Neural crest cell (in vitro differentiated cells): ENCODE data around the gene FIBIN. TPM values are rescaled to one million over a fixed set of nuclear protein-coding genes. Genes with fewer than 3 reads are reported as not detected.

ENCODE experiments used
- DNase-seq: peaks from one replicate; pipeline ENCODE4 v3.0.0; 2021; ENCODE audit warnings: low read depth, mixed read lengths, low spot score
- H3K27ac Mint-ChIP-seq: one replicate; pipeline ENCODE4 v1.8.0; 2021; ENCODE audit warnings: mild to moderate bottlenecking, mixed read lengths; ENCODE audit not compliant: unreplicated experiment
- H3K27me3 Mint-ChIP-seq: 2 replicates; pipeline ENCODE4 v1.8.0; 2021; ENCODE audit warnings: low read depth, mild to moderate bottlenecking, mixed read lengths
- H3K36me3 Mint-ChIP-seq: 2 replicates; pipeline ENCODE4 v1.8.0; 2021; ENCODE audit warnings: low read depth, mild to moderate bottlenecking, mixed read lengths
- H3K4me1 Mint-ChIP-seq: 2 replicates; pipeline ENCODE4 v1.8.0; 2021; ENCODE audit warnings: mixed read lengths
- H3K4me3 Mint-ChIP-seq: one replicate; pipeline ENCODE4 v1.8.0; 2021; ENCODE audit warnings: mild to moderate bottlenecking, mixed read lengths
- H3K9me3 Mint-ChIP-seq: 2 replicates; pipeline ENCODE4 v1.8.0; 2021; ENCODE audit warnings: mixed read lengths
- CTCF ChIP-seq: fragments of 200-600 bp; sonication (generic); conservative IDR thresholded peaks from 2 replicates; pipeline ENCODE4 v1.5.0; 2021; ENCODE audit warnings: antibody characterized with exemption, mild to moderate bottlenecking
- total RNA-seq: library from RNA; stranded (reverse); gene quantifications from 2 replicates; pipeline ENCODE4 v1.2.1, GENCODE V29; 2021

Gene FIBIN
- total RNA-seq, 1 donor from 2014 or later = 0.44 TPM

DNA sequence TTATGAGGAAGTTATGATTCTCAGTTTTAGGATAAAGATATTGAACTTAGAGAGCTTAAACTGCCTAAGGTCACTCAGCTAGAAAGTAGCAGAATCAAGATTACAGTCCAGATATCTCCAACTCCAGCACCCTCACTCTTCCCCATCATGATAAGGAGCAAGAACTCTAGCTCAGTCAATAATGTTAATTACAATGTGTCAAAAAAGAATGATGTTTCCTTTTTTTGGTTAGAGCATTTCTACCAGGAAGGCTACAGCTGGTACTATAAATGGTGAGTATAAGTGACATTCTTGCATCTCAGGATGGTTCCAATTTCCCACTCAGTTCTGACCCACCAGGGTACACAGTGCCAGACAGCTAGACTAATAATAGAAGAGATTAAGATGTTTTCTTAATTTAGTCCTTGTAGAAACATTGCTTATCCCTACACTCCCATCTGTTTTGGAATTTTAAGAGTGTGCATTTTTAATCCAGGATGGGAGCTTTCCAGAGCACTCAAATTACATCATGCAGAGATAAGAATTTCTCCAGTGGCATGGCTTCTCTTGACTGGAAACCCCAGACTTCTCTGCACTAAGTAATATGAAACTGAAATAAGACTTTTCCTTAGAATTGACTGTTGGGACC, 25.1 kb downstream of the FIBIN start:
- no peak for TF ChIP-seq CTCF
- H3K27ac Mint-ChIP-seq = no peak overlapping the region
- H3K27me3 Mint-ChIP-seq = no peaks in the 10 kb centered on the region
- H3K4me1 Mint-ChIP-seq = peaks cover 8% of the 10 kb centered on the region
- no peaks in the 10 kb centered on the region for H3K9me3 Mint-ChIP-seq
- DNase-seq = no peak
- H3K4me3 Mint-ChIP-seq = no peak overlapping the region
- H3K36me3 Mint-ChIP-seq = no peaks in the 10 kb centered on the region

DNA sequence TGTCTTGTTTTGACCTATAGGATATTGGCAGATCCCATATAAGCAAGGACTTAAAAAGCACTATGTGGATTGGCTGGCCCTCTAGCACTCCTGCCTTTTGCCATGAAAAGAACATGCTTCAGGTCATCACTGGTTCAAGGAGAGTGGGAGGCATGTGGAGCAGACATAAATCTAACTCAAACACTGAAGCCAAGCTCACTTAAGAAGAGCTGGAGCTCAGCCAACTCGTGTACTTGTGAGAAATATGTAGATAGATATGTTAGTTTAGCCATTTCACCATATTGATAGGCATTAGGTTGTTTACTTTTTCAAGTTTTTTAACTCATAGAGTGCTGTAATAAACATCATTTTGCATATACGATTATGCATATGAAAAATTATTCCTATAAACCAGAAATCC, 26.8 kb downstream of the FIBIN start:
- Mint-ChIP-seq H3K27ac (no peak overlapping the region), H3K9me3 (no peaks in the 10 kb centered on the region), H3K36me3 (no peaks in the 10 kb centered on the region), H3K4me1 (peaks cover 5% of the 10 kb centered on the region), H3K27me3 (no peaks in the 10 kb centered on the region), H3K4me3 (no peak overlapping the region)
- TF ChIP-seq CTCF = no peak
- no peak for DNase-seq

DNA sequence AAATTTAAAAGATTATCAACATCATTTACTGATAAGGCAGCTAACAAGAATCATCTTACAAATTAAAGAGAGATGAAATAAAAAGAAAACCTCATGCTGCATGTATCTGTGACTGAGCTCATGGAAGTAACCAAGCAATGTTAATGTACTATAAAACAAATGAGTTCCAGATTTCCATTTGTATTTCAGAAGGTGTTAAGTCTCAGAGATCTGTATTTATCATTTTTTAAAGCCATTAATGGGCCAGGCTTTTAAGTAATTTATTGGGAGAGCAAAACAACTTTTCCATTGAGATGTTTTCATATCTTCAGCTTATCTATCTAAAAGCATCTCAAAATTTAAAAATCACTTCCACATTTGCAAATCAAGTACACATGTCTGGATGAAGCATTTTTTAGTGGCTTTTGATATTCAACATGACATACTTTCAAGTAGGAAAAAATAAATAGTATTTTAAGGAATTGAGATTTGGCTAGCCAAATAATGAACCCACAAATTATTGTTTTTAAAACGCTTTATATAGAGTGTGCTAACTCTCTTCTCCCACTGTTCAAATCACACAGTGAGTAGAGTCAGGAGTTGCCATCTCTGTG, 28.8 kb downstream of the FIBIN start:
- Mint-ChIP-seq H3K27me3 (no peaks in the 10 kb centered on the region), H3K9me3 (peaks cover 3% of the 10 kb centered on the region), H3K36me3 (no peaks in the 10 kb centered on the region), H3K4me3 (no peak overlapping the region), H3K27ac (no peak overlapping the region), H3K4me1 (peaks cover 5% of the 10 kb centered on the region)
- no peak for TF ChIP-seq CTCF
- DNase-seq = no peak

GRCh38 chr11:27024865-27025264, 31.0 kb downstream of the FIBIN start:
- no peaks in the 10 kb centered on the region for H3K36me3 Mint-ChIP-seq
- TF ChIP-seq CTCF = no peak
- no peak for DNase-seq
- H3K27me3 Mint-ChIP-seq = no peaks in the 10 kb centered on the region
- H3K9me3 Mint-ChIP-seq = peaks cover 3% of the 10 kb centered on the region
- peaks cover 5% of the 10 kb centered on the region for H3K4me1 Mint-ChIP-seq
- no peak overlapping the region for H3K4me3 Mint-ChIP-seq
- no peak overlapping the region for H3K27ac Mint-ChIP-seq

DNA sequence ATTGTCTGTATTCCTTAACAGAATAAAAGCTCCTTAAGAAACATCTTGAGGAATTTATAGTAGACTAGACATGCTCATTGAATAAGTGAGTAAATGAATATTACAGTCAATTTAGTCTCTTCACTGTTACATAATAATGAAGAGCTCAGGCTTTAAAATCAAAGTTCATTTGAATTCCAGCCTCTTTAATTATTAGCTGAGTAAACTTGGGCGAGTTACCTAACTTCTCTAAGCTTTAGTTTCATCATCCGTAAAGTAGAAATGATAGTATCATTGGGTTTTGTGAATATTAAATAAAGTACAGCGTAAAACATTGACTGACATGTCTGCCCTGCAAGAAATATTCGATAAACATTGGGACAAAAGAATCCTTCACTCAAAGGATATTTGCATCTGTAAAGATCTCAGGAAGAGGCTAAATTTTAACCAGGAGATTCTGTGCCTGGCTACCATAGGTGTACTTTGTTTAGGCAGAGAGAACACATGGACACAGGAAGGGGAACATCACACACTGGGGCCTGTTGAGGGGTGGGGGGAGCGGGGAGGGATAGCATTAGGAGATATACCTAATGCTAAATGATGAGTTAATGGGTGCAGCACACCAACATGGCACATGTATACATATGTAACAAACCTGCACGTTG, 31.5 kb downstream of the FIBIN start:
- H3K27me3 Mint-ChIP-seq = no peaks in the 10 kb centered on the region
- H3K9me3 Mint-ChIP-seq = peaks cover 3% of the 10 kb centered on the region
- TF ChIP-seq CTCF = no peak
- H3K4me3 Mint-ChIP-seq = no peak overlapping the region
- H3K27ac Mint-ChIP-seq = no peak overlapping the region
- no peak for DNase-seq
- H3K4me1 Mint-ChIP-seq = peaks cover 5% of the 10 kb centered on the region
- H3K36me3 Mint-ChIP-seq = no peaks in the 10 kb centered on the region
